HG03064 (cell line): ENCODE data around the gene AKAP13.
A peak's percentile ranks its signal among the peaks of the same experiment; 100 is the strongest.

Source experiments
- ATAC-seq: cut with Tn5 transposase; IDR thresholded peaks from one replicate; pipeline ENCODE4 v1.9.1; 2021; ENCODE audit warnings: low read depth; ENCODE audit not compliant: unreplicated experiment

AKAP13 gene

GRCh38 chr15:85407421-85408269 lies 27.2 kb downstream of the AKAP13 start:
- no peak for ATAC-seq

GRCh38 chr15:85408270-85408746 lies 27.9 kb downstream of the AKAP13 start:
- ATAC-seq, result no peak

GRCh38 chr15:85412066-85412465 lies 31.7 kb downstream of the AKAP13 start:
- ATAC-seq, result no peak

GRCh38 chr15:85412956-85413854 lies 32.8 kb downstream of the AKAP13 start:
- peak; percentile 91 for ATAC-seq

GRCh38 chr15:85414037-85414436 lies 33.6 kb downstream of the AKAP13 start:
- ATAC-seq, result no peak

GRCh38 chr15:85414495-85414894 lies 34.1 kb downstream of the AKAP13 start:
- no peak for ATAC-seq

GRCh38 chr15:85414991-85415390 lies 34.6 kb downstream of the AKAP13 start:
- no peak for ATAC-seq

- ATAC-seq, result no peak
These were observed 35.4 kb downstream of the AKAP13 start for GRCh38 chr15:85415783-85416182.

- ATAC-seq, result no peak
These were observed 36.9 kb downstream of the AKAP13 start for GRCh38 chr15:85417276-85417675.

- no peak for ATAC-seq
These were observed 38.8 kb downstream of the AKAP13 start for GRCh38 chr15:85419161-85419560.

GRCh38 chr15:85421116-85421925 lies 40.9 kb downstream of the AKAP13 start:
- ATAC-seq, result no peak

- peak; percentile 53 for ATAC-seq
These were observed 42.2 kb downstream of the AKAP13 start for GRCh38 chr15:85422607-85423006.

- ATAC-seq, result no peak
These were observed 42.9 kb downstream of the AKAP13 start for GRCh38 chr15:85423256-85423655.

- ATAC-seq, result no peak
These were observed 43.8 kb downstream of the AKAP13 start for GRCh38 chr15:85424154-85424553.

- no peak for ATAC-seq
These were observed 46.1 kb downstream of the AKAP13 start for GRCh38 chr15:85426481-85426880.

GRCh38 chr15:85427286-85428028 lies 47.1 kb downstream of the AKAP13 start:
- no peak for ATAC-seq

- no peak for ATAC-seq
These were observed 49.1 kb downstream of the AKAP13 start for GRCh38 chr15:85429522-85429921.

GRCh38 chr15:85430406-85431204 lies 50.2 kb downstream of the AKAP13 start:
- ATAC-seq, result peak; percentile 98

- ATAC-seq, result no peak
These were observed 59.6 kb downstream of the AKAP13 start for GRCh38 chr15:85439996-85440395.
